Trophoblast cell (in vitro differentiated cells and primary cell): ENCODE results near the gene APOBEC3F.

Source experiments
- DNase-seq, 2 donors: peaks; one replicate each; pipeline ENCODE4 v3.0.0-alpha.2; 2016
- H2AFZ ChIP-seq: 2 replicates; pipeline ENCODE4 v1.6.1; 2013; ENCODE audit warnings: low read length, moderate library complexity, mild to moderate bottlenecking; ENCODE audit not compliant: insufficient read depth, poor library complexity
- H2AK5ac ChIP-seq: 2 replicates; pipeline ENCODE4 v1.6.1; 2013; ENCODE audit warnings: mild to moderate bottlenecking, low read length
- H2BK120ac ChIP-seq: 2 replicates; pipeline ENCODE4 v1.6.1; 2013; ENCODE audit warnings: low read length, mild to moderate bottlenecking, moderate library complexity; ENCODE audit not compliant: insufficient read depth, poor library complexity
- H2BK12ac ChIP-seq: 2 replicates; pipeline ENCODE4 v1.6.1; 2013; ENCODE audit warnings: mild to moderate bottlenecking, low read length, moderate library complexity
- H2BK5ac ChIP-seq: 2 replicates; pipeline ENCODE4 v1.6.1; 2013; ENCODE audit warnings: low read length, low read depth, moderate library complexity, mild to moderate bottlenecking; ENCODE audit not compliant: poor library complexity
- H3K14ac ChIP-seq: 2 replicates; pipeline ENCODE4 v1.6.1; 2013; ENCODE audit warnings: mild to moderate bottlenecking, low read length
- H3K18ac ChIP-seq: 2 replicates; pipeline ENCODE4 v1.6.1; 2013; ENCODE audit warnings: mild to moderate bottlenecking, low read length
- H3K23ac ChIP-seq: 2 replicates; pipeline ENCODE4 v1.6.1; 2013; ENCODE audit warnings: low read length
- H3K27ac ChIP-seq: 2 replicates; pipeline ENCODE4 v1.5.1; 2013; ENCODE audit warnings: low read depth, mild to moderate bottlenecking, inconsistent platforms, low read length, moderate library complexity
- H3K27me3 ChIP-seq: 2 replicates; pipeline ENCODE4 v1.6.1; 2013; ENCODE audit warnings: inconsistent platforms, mild to moderate bottlenecking, low read length, moderate library complexity; ENCODE audit not compliant: insufficient read depth
- H3K36me3 ChIP-seq, 2 experiments: 1 replicate in 1 of 2; 2 replicates in 1 of 2; pipeline ENCODE4 v1.6.1; 2013; ENCODE audit warnings: low read length in 2 of 2, mild to moderate bottlenecking in 2 of 2, moderate library complexity in 1 of 2; ENCODE audit not compliant: insufficient read depth in 2 of 2, control insufficient read depth in 1 of 2
- H3K4ac ChIP-seq: 2 replicates; pipeline ENCODE4 v1.6.1; 2013; ENCODE audit warnings: low read depth, mild to moderate bottlenecking, low read length, moderate library complexity
- H3K4me1 ChIP-seq, 2 experiments: 1 replicate in 1 of 2; 2 replicates in 1 of 2; pipeline ENCODE4 v1.6.1; 2013; ENCODE audit warnings: low read length in 2 of 2, mild to moderate bottlenecking in 2 of 2, moderate library complexity in 1 of 2; ENCODE audit not compliant: insufficient read depth in 2 of 2, control insufficient read depth in 1 of 2
- H3K4me2 ChIP-seq: 2 replicates; pipeline ENCODE4 v1.6.1; 2013; ENCODE audit warnings: inconsistent platforms, mild to moderate bottlenecking, low read length, moderate library complexity
- H3K4me3 ChIP-seq: 2 replicates; pipeline ENCODE4 v1.5.1; 2013; ENCODE audit warnings: mild to moderate bottlenecking, low read depth, low read length, inconsistent platforms
- H3K79me1 ChIP-seq: one replicate; pipeline ENCODE4 v1.6.1; 2013; ENCODE audit warnings: low read length
- H3K79me2 ChIP-seq: 2 replicates; pipeline ENCODE4 v1.6.1; 2013; ENCODE audit warnings: low read length, mild to moderate bottlenecking; ENCODE audit not compliant: control insufficient read depth, insufficient read depth, poor library complexity
- H3K9ac ChIP-seq: 2 replicates; pipeline ENCODE4 v1.6.1; 2013; ENCODE audit warnings: mild to moderate bottlenecking, low read length
- H3K9me3 ChIP-seq: 2 replicates; pipeline ENCODE4 v1.6.1; 2013; ENCODE audit warnings: low read depth, mild to moderate bottlenecking, control low read depth, inconsistent platforms, low read length; ENCODE audit not compliant: insufficient read depth
- H4K12ac ChIP-seq: 2 replicates; pipeline ENCODE4 v1.6.1; 2013; ENCODE audit warnings: low read depth, mild to moderate bottlenecking, low read length, moderate library complexity
- H4K8ac ChIP-seq: 2 replicates; pipeline ENCODE4 v1.6.1; 2013; ENCODE audit warnings: low read depth, mild to moderate bottlenecking, low read length, moderate library complexity
- H4K91ac ChIP-seq: one replicate; pipeline ENCODE4 v1.6.1; 2013; ENCODE audit warnings: low read depth, mild to moderate bottlenecking, low read length, moderate library complexity
- WGBS: extraction: QIAGEN DNeasy Blood & Tissue Kit; methylation state at CpG from one replicate; pipeline ENCODE4 v1.1.7; 2013; ENCODE audit warnings: missing lambda C conversion rate; ENCODE audit not compliant: insufficient read length, insufficient coverage; ENCODE audit errors: extremely low coverage; 5-methylcytosine and 5-hydroxymethylcytosine counted together

APOBEC3F gene

DNA sequence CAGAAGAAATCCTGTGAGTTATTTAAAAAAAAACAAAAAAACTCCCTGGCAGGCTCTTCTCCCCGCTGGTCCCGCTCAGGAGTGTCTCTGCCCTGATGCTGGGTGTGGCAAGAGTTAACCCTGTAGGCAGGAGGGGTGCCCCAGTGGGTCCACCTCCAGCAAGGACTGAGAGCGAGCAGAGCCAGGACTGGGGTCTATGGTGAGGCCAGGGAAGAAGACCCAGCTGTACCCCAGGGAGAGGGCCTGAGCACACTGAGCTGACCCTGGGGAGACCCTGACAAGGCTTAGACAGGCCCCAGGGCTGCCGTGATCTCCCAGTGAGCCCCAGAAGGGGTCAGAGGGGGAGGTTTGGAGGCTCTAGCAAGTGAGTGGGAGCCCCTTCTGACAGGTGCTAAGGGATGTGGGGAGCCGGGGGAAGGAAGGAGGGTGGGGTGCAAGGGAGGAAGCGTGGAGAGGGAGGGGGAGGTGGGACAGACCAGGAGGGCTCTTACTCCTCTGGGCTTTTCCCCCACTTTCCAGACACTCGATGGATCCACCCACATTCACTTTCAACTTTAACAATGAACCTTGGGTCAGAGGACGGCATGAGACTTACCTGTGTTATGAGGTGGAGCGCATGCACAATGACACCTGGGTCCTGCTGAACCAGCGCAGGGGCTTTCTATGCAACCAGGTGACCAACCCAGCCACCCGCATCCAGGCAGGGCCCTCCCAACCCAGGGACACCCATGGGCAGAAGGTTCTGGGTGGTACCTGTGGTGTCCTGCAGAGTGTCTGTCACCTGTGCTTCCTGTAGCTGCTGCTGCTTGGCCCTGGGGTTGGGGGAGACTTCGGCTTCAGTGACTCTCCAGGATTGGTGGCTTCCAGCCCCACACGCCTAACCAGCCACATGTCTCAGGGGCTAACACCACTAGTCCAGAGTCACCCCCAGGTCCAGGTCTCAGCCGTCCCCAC lies 42.8 kb downstream of the APOBEC3F start:
- H2BK120ac ChIP-seq: no peak overlapping the region
- no peak overlapping the region for H3K4me2 ChIP-seq
- no peaks in the 10 kb centered on the region for H3K79me2 ChIP-seq
- H2BK5ac ChIP-seq: no peak overlapping the region
- H3K27me3 ChIP-seq: no peaks in the 10 kb centered on the region
- H3K36me3 ChIP-seq: no peaks in the 10 kb centered on the region
- no peak overlapping the region for H3K27ac ChIP-seq
- no peak for DNase-seq
- H4K8ac ChIP-seq: no peak overlapping the region
- WGBS: no CpG with 5 or more reads among the region's 14 CpGs
- H2BK12ac ChIP-seq: no peak overlapping the region
- H3K18ac ChIP-seq: no peak overlapping the region
- no peak overlapping the region for H4K12ac ChIP-seq
- H3K14ac ChIP-seq: no peak overlapping the region
- H3K4ac ChIP-seq: no peak overlapping the region
- no peak overlapping the region for H3K4me3 ChIP-seq
- H2AK5ac ChIP-seq: no peak overlapping the region
- no peaks in the 10 kb centered on the region for H3K79me1 ChIP-seq
- no peak overlapping the region for H3K9ac ChIP-seq
- H3K9me3 ChIP-seq: no peaks in the 10 kb centered on the region
- H2AFZ ChIP-seq: no peak overlapping the region
- peaks cover 2 to 3% of the 10 kb centered on the region in 2 experiments for H3K4me1 ChIP-seq
- no peak overlapping the region for H3K23ac ChIP-seq
- no peak overlapping the region for H4K91ac ChIP-seq

DNA sequence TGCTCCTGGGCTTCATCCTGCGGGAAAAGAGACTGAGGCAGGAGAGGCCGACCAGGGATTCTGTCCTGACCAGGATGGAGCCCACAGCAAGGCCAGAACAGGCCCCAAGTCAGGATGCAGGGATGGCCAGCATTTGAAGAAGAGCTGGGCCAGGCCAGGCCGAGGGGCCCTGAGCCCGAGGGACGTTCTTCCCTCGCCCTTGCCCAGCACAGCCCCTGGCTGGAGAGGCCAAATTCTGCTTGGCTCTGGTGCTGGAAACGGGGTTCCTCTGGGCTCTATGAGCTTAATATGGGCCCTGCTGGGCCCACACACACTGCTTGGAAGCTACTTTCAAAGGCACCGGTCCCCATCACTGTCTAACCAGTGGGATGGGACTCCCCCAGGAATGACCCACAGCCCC lies 44.0 kb downstream of the APOBEC3F start:
- no peaks in the 10 kb centered on the region for H3K36me3 ChIP-seq
- no peak overlapping the region for H3K4ac ChIP-seq
- no peak overlapping the region for H3K4me2 ChIP-seq
- H3K79me2 ChIP-seq: no peaks in the 10 kb centered on the region
- H2AK5ac ChIP-seq: no peak overlapping the region
- H3K18ac ChIP-seq: no peak overlapping the region
- no peak overlapping the region for H2BK12ac ChIP-seq
- H3K27me3 ChIP-seq: no peaks in the 10 kb centered on the region
- no peak overlapping the region for H3K9ac ChIP-seq
- no peak overlapping the region for H3K14ac ChIP-seq
- H2AFZ ChIP-seq: no peak overlapping the region
- H2BK120ac ChIP-seq: no peak overlapping the region
- H3K79me1 ChIP-seq: no peaks in the 10 kb centered on the region
- no peaks in the 10 kb centered on the region for H3K9me3 ChIP-seq
- no peak overlapping the region for H4K8ac ChIP-seq
- no peak for DNase-seq
- H2BK5ac ChIP-seq: no peak overlapping the region
- no peak overlapping the region for H3K23ac ChIP-seq
- H4K91ac ChIP-seq: no peak overlapping the region
- H3K4me3 ChIP-seq: no peak overlapping the region
- H3K27ac ChIP-seq: no peak overlapping the region
- H4K12ac ChIP-seq: no peak overlapping the region
- no CpG with 5 or more reads among the region's 8 CpGs for WGBS
- H3K4me1 ChIP-seq: peaks cover 2 to 3% of the 10 kb centered on the region in 2 experiments

DNA sequence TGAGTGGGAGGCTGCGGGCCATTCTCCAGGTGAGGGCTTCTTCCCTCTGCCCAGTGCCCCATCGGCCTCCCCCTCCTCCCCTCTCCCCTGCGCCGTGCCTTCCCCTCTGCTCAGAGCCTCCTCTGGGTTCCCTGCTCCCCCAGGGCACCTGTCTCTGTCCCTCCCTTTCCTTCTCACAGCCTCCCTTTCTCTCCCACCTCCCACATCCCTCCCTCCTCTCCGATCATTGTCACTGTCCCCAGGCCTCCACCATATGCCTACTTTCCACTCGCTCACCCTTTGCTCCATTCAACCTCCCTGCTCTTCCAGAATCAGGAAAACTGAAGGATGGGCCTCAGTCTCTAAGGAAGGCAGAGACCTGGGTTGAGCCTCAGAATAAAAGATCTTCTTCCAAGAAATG lies 46.4 kb downstream of the APOBEC3F start:
- H4K91ac ChIP-seq: no peak overlapping the region
- no peaks in the 10 kb centered on the region for H3K79me1 ChIP-seq
- no peak for DNase-seq
- no peak overlapping the region for H3K4ac ChIP-seq
- H3K79me2 ChIP-seq: no peaks in the 10 kb centered on the region
- WGBS: no CpG with 5 or more reads among the region's 6 CpGs
- H4K8ac ChIP-seq: no peak overlapping the region
- H3K23ac ChIP-seq: no peak overlapping the region
- H3K18ac ChIP-seq: no peak overlapping the region
- H3K9ac ChIP-seq: no peak overlapping the region
- H2BK12ac ChIP-seq: no peak overlapping the region
- no peak overlapping the region for H2AK5ac ChIP-seq
- no peak overlapping the region for H3K4me2 ChIP-seq
- peaks cover 2 to 3% of the 10 kb centered on the region in 2 experiments for H3K4me1 ChIP-seq
- H2BK120ac ChIP-seq: no peak overlapping the region
- H3K27me3 ChIP-seq: no peaks in the 10 kb centered on the region
- no peak overlapping the region for H2BK5ac ChIP-seq
- no peak overlapping the region for H3K14ac ChIP-seq
- no peak overlapping the region for H3K4me3 ChIP-seq
- H3K9me3 ChIP-seq: no peaks in the 10 kb centered on the region
- no peak overlapping the region for H2AFZ ChIP-seq
- no peaks in the 10 kb centered on the region for H3K36me3 ChIP-seq
- H4K12ac ChIP-seq: no peak overlapping the region
- no peak overlapping the region for H3K27ac ChIP-seq

DNA sequence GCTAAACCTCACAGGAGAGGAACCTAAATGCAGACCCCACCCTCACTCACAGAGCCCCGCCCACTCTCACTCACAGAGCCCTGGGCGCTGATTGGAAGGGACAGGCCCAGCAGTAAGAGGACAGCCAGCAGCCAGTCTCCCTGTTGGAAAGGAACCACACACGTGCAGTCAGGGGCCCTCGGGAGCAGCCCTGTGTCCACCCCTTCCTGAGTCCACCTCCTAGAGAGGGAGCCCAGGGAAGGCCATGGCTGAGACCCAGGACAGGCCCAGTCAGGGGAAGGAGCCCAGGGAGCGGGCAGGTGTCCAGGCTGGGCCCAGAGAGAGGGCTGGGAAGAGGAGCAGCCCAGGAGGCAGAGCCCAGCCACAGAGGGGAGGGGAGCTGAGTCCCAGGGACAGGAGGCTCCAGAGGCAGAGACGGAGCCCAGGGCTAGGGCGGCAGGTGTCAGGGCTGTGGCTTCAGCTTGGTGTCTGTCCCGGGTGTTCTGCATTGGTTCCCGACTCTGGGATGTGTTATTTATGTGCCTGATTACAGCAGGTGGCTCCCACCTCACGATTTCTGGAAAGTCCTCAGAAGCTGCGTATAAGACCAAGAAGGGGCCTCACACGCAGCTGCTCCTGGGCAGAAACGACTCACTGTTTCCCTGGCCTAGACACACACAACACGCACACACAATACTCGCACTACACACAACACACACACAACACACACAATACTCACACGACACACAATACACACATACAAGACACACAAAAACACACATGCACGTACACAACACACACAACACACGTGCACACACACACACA lies 47.4 kb downstream of the APOBEC3F start:
- Histone ChIP-seq H3K36me3 (no peaks in the 10 kb centered on the region), H3K9ac (no peak overlapping the region), H3K9me3 (no peaks in the 10 kb centered on the region), H3K4me2 (no peak overlapping the region), H3K27ac (no peak overlapping the region), H2BK5ac (no peak overlapping the region), H4K12ac (peak overlapping the region; percentile 22), H3K4me1 (peaks cover 2 to 3% of the 10 kb centered on the region in 2 experiments), H3K79me1 (no peaks in the 10 kb centered on the region), H2BK120ac (no peak overlapping the region), H3K18ac (no peak overlapping the region), H3K79me2 (no peaks in the 10 kb centered on the region), H2BK12ac (no peak overlapping the region), H3K4ac (no peak overlapping the region), H4K91ac (no peak overlapping the region), H4K8ac (no peak overlapping the region), H2AFZ (no peak overlapping the region), H3K27me3 (no peaks in the 10 kb centered on the region), H3K14ac (no peak overlapping the region), H2AK5ac (no peak overlapping the region), H3K23ac (no peak overlapping the region), H3K4me3 (no peak overlapping the region)
- WGBS: 100% methylated on average over 1 of the region's 18 CpGs
- DNase-seq: no peak
